ENCODE results near the gene USP4.

DNA sequence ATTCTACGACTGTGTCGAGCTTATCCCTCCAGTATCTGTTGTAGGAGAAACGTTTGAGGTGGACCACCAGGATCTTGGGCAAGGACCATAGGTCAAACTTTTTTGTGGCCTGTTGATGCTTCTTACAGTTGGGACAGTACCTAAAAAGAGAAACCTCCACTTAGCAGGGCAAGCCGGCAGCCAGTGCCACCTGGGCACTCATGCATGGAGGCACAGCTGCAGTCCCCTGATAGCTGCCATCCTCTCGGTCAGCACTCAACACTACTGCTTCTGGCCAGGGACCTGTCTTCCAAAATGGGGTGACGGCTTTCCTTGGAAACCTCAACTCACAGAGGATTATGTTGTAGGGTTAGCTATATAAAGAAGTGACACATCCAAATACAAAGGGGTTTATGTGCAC is 55.9 kb downstream of the USP4 start:
- TF ChIP-seq ZNF311 (tag by site-specific recombination; IDR thresholded peaks at IDR 0.05; ENCODE audit: borderline replicate concordance) (no peak), ZBTB48 (tag by site-specific recombination; IDR thresholded peaks at IDR 0.05) (no peak)
